Measurements from ENCODE around the gene CD82. TPM values are rescaled to one million over a fixed set of nuclear protein-coding genes. Genes with fewer than 3 reads are reported as not detected.

Gene CD82
- polyA plus RNA-seq, 1 of the 3 experiments (the other 2 are of a cell fraction): 39.2 TPM

DNA sequence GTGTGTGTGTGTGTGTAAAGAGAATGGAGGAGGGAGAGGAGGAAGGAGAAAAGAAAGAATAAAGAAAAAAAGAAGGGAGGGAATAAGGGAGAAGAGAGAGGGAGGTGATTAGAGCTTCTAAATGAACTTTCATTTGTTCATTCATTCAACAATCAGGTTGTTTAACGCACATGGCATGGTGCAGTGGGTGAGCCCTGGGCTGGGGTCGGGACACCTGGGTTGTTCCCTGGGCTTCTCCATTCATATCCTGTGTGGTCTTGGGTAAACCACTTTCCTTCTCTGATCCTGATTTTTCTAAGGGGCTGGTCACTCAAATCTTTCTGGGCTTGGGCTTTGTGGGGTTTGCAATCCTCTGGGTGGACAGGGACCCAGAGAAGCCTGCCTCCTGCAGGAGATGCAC, 47.9 kb upstream of the CD82 start:
- Histone ChIP-seq H3K27me3 (ENCODE audit: insufficient read depth) (no peaks in the 10 kb centered on the region; the same call in 1 of the 2 replicates), H4K20me1 (ENCODE audit: insufficient read depth) (no peaks in the 10 kb centered on the region), H3K9me3 (no peaks in the 10 kb centered on the region), H3K4me2 (no peak overlapping the region), H3K36me3 (replicated peaks in 1 of 2; ENCODE audit: control insufficient read depth in 1 of 2, insufficient read depth in 2 of 2, low read length in 1 of 2) (no peaks in the 10 kb centered on the region), H3K4me1 (ENCODE audit: control insufficient read depth in 1 of 2, insufficient read depth in 2 of 2, low read depth in 1 of 2, low read length in 1 of 2) (peaks cover 0 to 9% of the 10 kb centered on the region in 2 experiments; a peak in 1 of 4 replicates), H3K79me2 (ENCODE audit: insufficient read depth) (no peaks in the 10 kb centered on the region), H3K27ac (ENCODE audit: low read depth in 2 of 2, low read length in 1 of 2) (no peak overlapping the region), H2AFZ (ENCODE audit: low read depth) (no peak overlapping the region), H3K4me3 (ENCODE audit: low read depth in 2 of 2, low read length in 1 of 2) (no peak overlapping the region), H3K9me2 (no peaks in the 10 kb centered on the region), H3F3A (replicated peaks; ENCODE audit: insufficient read depth) (no peaks in the 10 kb centered on the region), H3K9ac (no peak overlapping the region)
- CTCF ChIA-PET: interaction anchor here (0.8 to 1.5 kb wide), 2 partner anchors 99 to 193 kb away, joined by 3 to 5 read pairs; no protein-coding TSS in a partner anchor
- POLR2A ChIA-PET: no interaction called here
- 61% methylated on average over 2 of the region's 2 CpGs for WGBS (ENCODE audit: low lambda C conversion rate)
- no peak for DNase-seq
- TF ChIP-seq EP300 (IDR thresholded peaks at IDR 0.05; ENCODE audit: borderline replicate concordance in 1 of 2, low read depth in 1 of 2, low read length in 1 of 2): no peak
- no peak for TF ChIP-seq TAF1 (IDR thresholded peaks at IDR 0.05; ENCODE audit: borderline replicate concordance, low read depth, low read length)
- TF ChIP-seq, protein P1, sequence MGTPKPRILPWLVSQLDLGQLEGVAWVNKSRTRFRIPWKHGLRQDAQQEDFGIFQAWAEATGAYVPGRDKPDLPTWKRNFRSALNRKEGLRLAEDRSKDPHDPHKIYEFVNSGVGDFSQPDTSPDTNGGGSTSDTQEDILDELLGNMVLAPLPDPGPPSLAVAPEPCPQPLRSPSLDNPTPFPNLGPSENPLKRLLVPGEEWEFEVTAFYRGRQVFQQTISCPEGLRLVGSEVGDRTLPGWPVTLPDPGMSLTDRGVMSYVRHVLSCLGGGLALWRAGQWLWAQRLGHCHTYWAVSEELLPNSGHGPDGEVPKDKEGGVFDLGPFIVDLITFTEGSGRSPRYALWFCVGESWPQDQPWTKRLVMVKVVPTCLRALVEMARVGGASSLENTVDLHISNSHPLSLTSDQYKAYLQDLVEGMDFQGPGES (IDR thresholded peaks at IDR 0.05; ENCODE audit: low read depth, low read length): no peak
- TF ChIP-seq CHD2 (IDR thresholded peaks at IDR 0.05; ENCODE audit: low read length, partially characterized antibody): no peak
- TF ChIP-seq RXRA (IDR thresholded peaks at IDR 0.05; ENCODE audit: borderline replicate concordance, low read depth): no peak
- TF ChIP-seq, protein P2, sequence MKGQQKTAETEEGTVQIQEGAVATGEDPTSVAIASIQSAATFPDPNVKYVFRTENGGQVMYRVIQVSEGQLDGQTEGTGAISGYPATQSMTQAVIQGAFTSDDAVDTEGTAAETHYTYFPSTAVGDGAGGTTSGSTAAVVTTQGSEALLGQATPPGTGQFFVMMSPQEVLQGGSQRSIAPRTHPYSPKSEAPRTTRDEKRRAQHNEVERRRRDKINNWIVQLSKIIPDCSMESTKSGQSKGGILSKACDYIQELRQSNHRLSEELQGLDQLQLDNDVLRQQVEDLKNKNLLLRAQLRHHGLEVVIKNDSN (IDR thresholded peaks at IDR 0.05; ENCODE audit: borderline replicate concordance, low read depth): no peak
- no peak for TF ChIP-seq RFX5 (IDR thresholded peaks at IDR 0.05; ENCODE audit: low read length)

DNA sequence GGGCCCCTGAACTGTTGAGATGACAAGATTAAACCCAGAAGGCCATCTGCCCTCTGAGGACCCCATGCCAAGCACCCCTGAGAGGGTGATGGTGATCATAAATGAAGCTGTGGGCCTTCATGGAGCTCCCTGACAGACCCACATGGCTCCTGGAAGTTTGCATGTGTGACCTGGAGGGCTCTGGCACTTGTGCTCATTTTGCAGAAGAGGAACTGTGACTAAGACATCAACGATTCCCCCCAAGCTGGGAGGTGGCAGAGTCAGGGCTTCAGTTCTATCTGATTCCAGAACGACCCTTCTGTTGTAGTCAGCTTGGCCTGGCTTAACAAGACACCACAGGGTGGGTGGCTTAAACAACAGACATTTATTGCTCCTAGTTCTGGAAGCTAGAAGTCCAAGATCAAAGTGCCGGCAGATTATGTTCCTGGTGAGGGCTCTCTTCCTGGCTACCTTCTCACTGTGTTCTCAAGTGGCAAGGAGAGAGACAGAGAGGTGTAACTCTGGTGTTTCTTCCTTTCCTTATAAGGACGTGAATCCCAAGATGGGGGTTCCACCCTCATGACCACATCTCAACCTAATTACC, 46.4 kb upstream of the CD82 start:
- CTCF ChIA-PET: no interaction called here
- H3K27me3 ChIP-seq (ENCODE audit: insufficient read depth): no peaks in the 10 kb centered on the region

More for the DNA sequence above, 46.4 kb upstream of the CD82 start:
- no peaks in the 10 kb centered on the region for H4K20me1 ChIP-seq (ENCODE audit: insufficient read depth)
- H3K4me1 ChIP-seq (ENCODE audit: control insufficient read depth in 1 of 2, insufficient read depth in 2 of 2, low read depth in 1 of 2, low read length in 1 of 2): peaks cover 0 to 9% of the 10 kb centered on the region in 2 experiments; a peak in 1 of 4 replicates
- no peak for TF ChIP-seq POLR2AphosphoS5 (IDR thresholded peaks at IDR 0.05; ENCODE audit: low read depth, low read length)
- no peak for TF ChIP-seq SMC3 (IDR thresholded peaks at IDR 0.05; ENCODE audit: low read depth, low read length)
- TF ChIP-seq EZH2phosphoT487 (IDR thresholded peaks at IDR 0.05; ENCODE audit: borderline replicate concordance, low read depth): no peak
- no peak for TF ChIP-seq MEF2A (IDR thresholded peaks at IDR 0.05; ENCODE audit: borderline replicate concordance, low read depth)
- no peak for TF ChIP-seq NRF1 (IDR thresholded peaks at IDR 0.05; ENCODE audit: low read depth, low read length)
- TF ChIP-seq TEAD4 (IDR thresholded peaks at IDR 0.05; ENCODE audit: borderline replicate concordance, insufficient read depth): no peak
- no peak for TF ChIP-seq FOSL2 (IDR thresholded peaks at IDR 0.05; ENCODE audit: borderline replicate concordance, low read depth)
- TF ChIP-seq SIN3A (IDR thresholded peaks at IDR 0.05; ENCODE audit: borderline replicate concordance, low read depth, low read length): no peak
- TF ChIP-seq, protein P1 (IDR thresholded peaks at IDR 0.05; ENCODE audit: low read depth, low read length): no peak
- no peak for TF ChIP-seq JUND (IDR thresholded peaks at IDR 0.05)
- no peak for TF ChIP-seq CHD2 (IDR thresholded peaks at IDR 0.05; ENCODE audit: low read length, partially characterized antibody)
- no peak for TF ChIP-seq RAD21 (IDR thresholded peaks at IDR 0.05; ENCODE audit: low read length)
- no peak for TF ChIP-seq GATA2 (CRISPR knock-in tag; IDR thresholded peaks at IDR 0.05)
- TF ChIP-seq TAF1 (IDR thresholded peaks at IDR 0.05; ENCODE audit: borderline replicate concordance, low read depth, low read length): no peak
- no peak for TF ChIP-seq EP300 (IDR thresholded peaks at IDR 0.05; ENCODE audit: borderline replicate concordance in 1 of 2, low read depth in 1 of 2, low read length in 1 of 2)
- no peak for TF ChIP-seq FOXM1 (IDR thresholded peaks at IDR 0.05; ENCODE audit: low read depth)
- TF ChIP-seq RXRA (IDR thresholded peaks at IDR 0.05; ENCODE audit: borderline replicate concordance, low read depth): no peak
- TF ChIP-seq GABPA (IDR thresholded peaks at IDR 0.05; ENCODE audit: low read depth): no peak
- no peaks in the 10 kb centered on the region for H3K9me3 ChIP-seq
- no peak for DNase-seq
- POLR2A ChIA-PET: no interaction called here
- no peak overlapping the region for H3K4me2 ChIP-seq
- H3K4me3 ChIP-seq (ENCODE audit: low read depth in 2 of 2, low read length in 1 of 2): no peak overlapping the region
- no peak overlapping the region for H2AFZ ChIP-seq (ENCODE audit: low read depth)
- no peaks in the 10 kb centered on the region for H3F3A ChIP-seq (replicated peaks; ENCODE audit: insufficient read depth)
- H3K79me2 ChIP-seq (ENCODE audit: insufficient read depth): no peaks in the 10 kb centered on the region
- 54% methylated on average over 4 of the region's 4 CpGs for WGBS (ENCODE audit: low lambda C conversion rate)
- no peaks in the 10 kb centered on the region for H3K9me2 ChIP-seq
- H3K36me3 ChIP-seq (replicated peaks in 1 of 2; ENCODE audit: control insufficient read depth in 1 of 2, insufficient read depth in 2 of 2, low read length in 1 of 2): no peaks in the 10 kb centered on the region
- no peak overlapping the region for H3K27ac ChIP-seq (ENCODE audit: low read depth in 2 of 2, low read length in 1 of 2)
- H3K9ac ChIP-seq: no peak overlapping the region
